ENCODE data around the gene WWOX.

DNA sequence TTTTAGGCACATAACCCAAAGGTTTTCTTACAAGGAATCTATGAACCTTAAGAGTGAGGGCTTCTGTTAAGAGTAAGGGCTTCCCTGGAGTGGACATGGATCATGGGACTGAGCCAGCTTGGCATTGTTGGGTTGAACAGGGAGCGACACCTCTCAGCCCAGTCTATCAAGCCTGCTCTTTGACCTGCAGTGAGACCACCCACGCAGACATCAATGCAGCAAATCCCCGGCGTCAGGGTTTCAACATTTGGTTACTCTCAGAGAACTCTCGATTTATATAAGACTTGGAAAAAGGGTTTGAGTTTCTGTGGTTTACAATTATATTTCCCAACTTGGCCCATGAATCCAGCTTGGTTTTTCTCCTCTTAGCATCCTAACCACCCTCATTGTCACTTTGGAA is 299.9 kb downstream of the WWOX start:
- TF ChIP-seq, protein P1, sequence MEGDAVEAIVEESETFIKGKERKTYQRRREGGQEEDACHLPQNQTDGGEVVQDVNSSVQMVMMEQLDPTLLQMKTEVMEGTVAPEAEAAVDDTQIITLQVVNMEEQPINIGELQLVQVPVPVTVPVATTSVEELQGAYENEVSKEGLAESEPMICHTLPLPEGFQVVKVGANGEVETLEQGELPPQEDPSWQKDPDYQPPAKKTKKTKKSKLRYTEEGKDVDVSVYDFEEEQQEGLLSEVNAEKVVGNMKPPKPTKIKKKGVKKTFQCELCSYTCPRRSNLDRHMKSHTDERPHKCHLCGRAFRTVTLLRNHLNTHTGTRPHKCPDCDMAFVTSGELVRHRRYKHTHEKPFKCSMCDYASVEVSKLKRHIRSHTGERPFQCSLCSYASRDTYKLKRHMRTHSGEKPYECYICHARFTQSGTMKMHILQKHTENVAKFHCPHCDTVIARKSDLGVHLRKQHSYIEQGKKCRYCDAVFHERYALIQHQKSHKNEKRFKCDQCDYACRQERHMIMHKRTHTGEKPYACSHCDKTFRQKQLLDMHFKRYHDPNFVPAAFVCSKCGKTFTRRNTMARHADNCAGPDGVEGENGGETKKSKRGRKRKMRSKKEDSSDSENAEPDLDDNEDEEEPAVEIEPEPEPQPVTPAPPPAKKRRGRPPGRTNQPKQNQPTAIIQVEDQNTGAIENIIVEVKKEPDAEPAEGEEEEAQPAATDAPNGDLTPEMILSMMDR (IDR thresholded peaks at IDR 0.05; ENCODE audit: poor library complexity), result no peak
- TF ChIP-seq EZH2 (IDR thresholded peaks at IDR 0.05; ENCODE audit: borderline replicate concordance), result no peak
- TF ChIP-seq EZH2phosphoT487 (IDR thresholded peaks at IDR 0.05; ENCODE audit: low read depth, severe bottlenecking, unreplicated experiment), result no peak

Measured in hepatocyte (in vitro differentiated cells).